Activated B cell treated with CpG ODN at 0.5 μM for 24 hours (primary cell): ENCODE results near the gene ARRB2. TPM values are rescaled to one million over a fixed set of nuclear protein-coding genes. Genes with fewer than 3 reads are reported as not detected.

ENCODE experiments used
- ATAC-seq: fragments of 200-7000 bp; cut with Tn5 transposase; one replicate; pipeline ENCODE4 v1.10.0; 2021; ENCODE audit warnings: low read depth, mild to moderate bottlenecking, moderate library complexity
- CTCF ChIA-PET: fragments of 350-600 bp; sonication (Branson Sonifier 250); formaldehyde crosslinking; loops from one replicate; lab custom pipeline; 2021; ENCODE audit warnings: antibody characterized with exemption; lab: Charles Lee
- POLR2A ChIA-PET: fragments of 350-600 bp; sonication (Branson Sonifier 250); formaldehyde crosslinking; loops from one replicate; lab custom pipeline; 2021; ENCODE audit warnings: antibody characterized with exemption; lab: Charles Lee
- DNase-seq: peaks from one replicate; pipeline ENCODE4 v3.0.0; 2022
- H3K27ac Mint-ChIP-seq: one replicate; pipeline ENCODE4 v1.8.0; 2020; ENCODE audit warnings: mixed read lengths
- H3K27me3 Mint-ChIP-seq: one replicate; pipeline ENCODE4 v1.8.0; 2021; ENCODE audit warnings: mixed read lengths
- H3K36me3 Mint-ChIP-seq: one replicate; pipeline ENCODE4 v1.8.0; 2021; ENCODE audit warnings: low read depth, mixed read lengths
- H3K4me1 Mint-ChIP-seq: one replicate; pipeline ENCODE4 v1.8.0; 2021; ENCODE audit warnings: mixed read lengths
- H3K4me3 Mint-ChIP-seq: one replicate; pipeline ENCODE4 v1.8.0; 2020; ENCODE audit warnings: mild to moderate bottlenecking, mixed read lengths
- H3K9me3 Mint-ChIP-seq: one replicate; pipeline ENCODE4 v1.8.0; 2020; ENCODE audit warnings: mixed read lengths
- CTCF ChIP-seq: fragments of 200-600 bp; IDR thresholded peaks from one replicate; pipeline ENCODE4 v1.8.0; 2022; ENCODE audit warnings: antibody characterized with exemption, mild to moderate bottlenecking
- intact Hi-C: fragments of 100-400 bp; cut with micrococcal nuclease; formaldehyde crosslinking; loops from one replicate; pipeline ENCODE4 v1.15.1; 2024
- total RNA-seq: library from RNA; stranded (reverse); gene quantifications from 2 replicates; pipeline ENCODE4 v1.2.3, GENCODE V29; 2022

ARRB2 gene
- total RNA-seq, 1 donor from 2014 or later, result 52.0 TPM

- no peak overlapping the region for H3K4me3 Mint-ChIP-seq
- H3K36me3 Mint-ChIP-seq, result no peaks in the 10 kb centered on the region
- no peak overlapping the region for H3K27ac Mint-ChIP-seq
- POLR2A ChIA-PET, result no interaction called here
- DNase-seq, result no peak
- CTCF ChIA-PET, result no interaction called here
- intact Hi-C loops, result no loop called here
- no peaks in the 10 kb centered on the region for H3K9me3 Mint-ChIP-seq
- no peak for ATAC-seq
- TF ChIP-seq CTCF, result no peak
- H3K27me3 Mint-ChIP-seq, result peaks cover 19% of the 10 kb centered on the region
- peaks cover 13% of the 10 kb centered on the region for H3K4me1 Mint-ChIP-seq
These were observed 41.5 kb downstream of the ARRB2 start for GRCh38 chr17:4751932-4752331.

GRCh38 chr17:4753392-4753791 lies 43.0 kb downstream of the ARRB2 start:
- no peaks in the 10 kb centered on the region for H3K36me3 Mint-ChIP-seq
- no peak for DNase-seq
- no peak for ATAC-seq
- POLR2A ChIA-PET, result no interaction called here
- peaks cover 22% of the 10 kb centered on the region for H3K27me3 Mint-ChIP-seq
- no peak overlapping the region for H3K4me3 Mint-ChIP-seq
- no peaks in the 10 kb centered on the region for H3K9me3 Mint-ChIP-seq
- peaks cover 5% of the 10 kb centered on the region for H3K4me1 Mint-ChIP-seq
- CTCF ChIA-PET, result no interaction called here
- H3K27ac Mint-ChIP-seq, result no peak overlapping the region
- TF ChIP-seq CTCF, result no peak
- intact Hi-C loops, result no loop called here

GRCh38 chr17:4759776-4760236 lies 49.4 kb downstream of the ARRB2 start:
- DNase-seq (no peak), ATAC-seq (no peak)
- Mint-ChIP-seq H3K4me1 (peaks cover 5% of the 10 kb centered on the region), H3K36me3 (no peaks in the 10 kb centered on the region), H3K4me3 (no peak overlapping the region), H3K27me3 (peaks cover 10% of the 10 kb centered on the region), H3K9me3 (no peaks in the 10 kb centered on the region), H3K27ac (no peak overlapping the region)
- no peak for TF ChIP-seq CTCF
- ChIA-PET POLR2A (no interaction called here), CTCF (no interaction called here)
- intact Hi-C loops, result no loop called here

- ATAC-seq (no peak), DNase-seq (no peak)
- CTCF ChIA-PET, result no interaction called here
- no peak overlapping the region for H3K4me3 Mint-ChIP-seq
- peaks cover 5% of the 10 kb centered on the region for H3K4me1 Mint-ChIP-seq
- peaks cover 8% of the 10 kb centered on the region for H3K27me3 Mint-ChIP-seq
- H3K9me3 Mint-ChIP-seq, result no peaks in the 10 kb centered on the region
- no peak for TF ChIP-seq CTCF
- POLR2A ChIA-PET, result interaction anchor here (1.0 kb wide), 1 partner anchor 209 kb away, joined by 3 read pairs; the partner anchor contains the start of gene MYBBP1A
- intact Hi-C loops, result no loop called here
- no peak overlapping the region for H3K27ac Mint-ChIP-seq
- no peaks in the 10 kb centered on the region for H3K36me3 Mint-ChIP-seq
These were observed 54.2 kb downstream of the ARRB2 start for GRCh38 chr17:4764595-4764994.

GRCh38 chr17:4766201-4766600 lies 55.8 kb downstream of the ARRB2 start:
- ATAC-seq (no peak), DNase-seq (no peak)
- H3K4me3 Mint-ChIP-seq, result no peak overlapping the region
- ChIA-PET CTCF (no interaction called here), POLR2A (no interaction called here)
- H3K27ac Mint-ChIP-seq, result peak overlapping the region; percentile 35
- no peaks in the 10 kb centered on the region for H3K36me3 Mint-ChIP-seq
- no peak for TF ChIP-seq CTCF
- intact Hi-C loops, result no loop called here
- H3K9me3 Mint-ChIP-seq, result no peaks in the 10 kb centered on the region
- peaks cover 5% of the 10 kb centered on the region for H3K4me1 Mint-ChIP-seq
- H3K27me3 Mint-ChIP-seq, result peaks cover 6% of the 10 kb centered on the region
